Left ventricle myocardium inferior (tissue), 1 donor: ENCODE results near the gene FHIT. TPM values are rescaled to one million over a fixed set of nuclear protein-coding genes. Genes with fewer than 3 reads are reported as not detected.

Experiments used
- DNase-seq: peaks from one replicate; pipeline ENCODE4 v3.0.0-alpha.2; 2020
- H3K27ac ChIP-seq: fragments of 200-600 bp; replicated peaks from 2 replicates; pipeline ENCODE4 v1.8.0; 2021
- H3K27me3 ChIP-seq: fragments of 200-600 bp; 2 replicates; pipeline ENCODE4 v1.8.0; 2021; ENCODE audit warnings: low read depth
- H3K36me3 ChIP-seq: fragments of 200-600 bp; 2 replicates; pipeline ENCODE4 v1.8.0; 2021
- H3K4me1 ChIP-seq: fragments of 200-600 bp; 2 replicates; pipeline ENCODE4 v1.8.0; 2021
- H3K4me3 ChIP-seq: fragments of 200-600 bp; 2 replicates; pipeline ENCODE4 v1.8.0; 2021; ENCODE audit warnings: mild to moderate bottlenecking, moderate library complexity
- H3K9me3 ChIP-seq: fragments of 200-600 bp; replicated peaks from 2 replicates; pipeline ENCODE4 v1.8.0; 2021
- CTCF ChIP-seq: fragments of 200-600 bp; IDR thresholded peaks from 2 replicates; pipeline ENCODE4 v1.8.0; 2021; ENCODE audit warnings: antibody characterized with exemption, mild to moderate bottlenecking, borderline replicate concordance
- intact Hi-C: fragments of 100-400 bp; cut with micrococcal nuclease; formaldehyde crosslinking; loops from one replicate; pipeline ENCODE4 v1.11.0; 2022
- total RNA-seq: library from RNA; stranded (reverse); fragmentation: NEBNext Ultra II Directional; extraction: Animal tissue kit (Norgen Biotek cat#: 25700); gene quantifications from one replicate; pipeline ENCODE4 v1.2.1, GENCODE V29; 2021
- donor health status: DM: no; HTN: yes; CAD: no; lungs with severe emphysema.

The FHIT gene
- total RNA-seq, 1 donor from 2014 or later: 16.0 TPM

- Histone ChIP-seq H3K36me3 (no peaks in the 10 kb centered on the region), H3K27ac (no peak overlapping the region), H3K4me1 (peaks cover 3% of the 10 kb centered on the region), H3K4me3 (no peak overlapping the region), H3K9me3 (no peaks in the 10 kb centered on the region), H3K27me3 (no peaks in the 10 kb centered on the region)
- DNase-seq: no peak
- TF ChIP-seq CTCF: no peak
- intact Hi-C loops: loop anchor here (5.0 kb wide), 1 partner anchor 280 kb away; no protein-coding TSS in a partner anchor
Measured at GRCh38 chr3:59856934-59857460, 1394.3 kb downstream of the FHIT start.

- intact Hi-C loops: no loop called here
- no peak for TF ChIP-seq CTCF
Measured at GRCh38 chr3:59854061-59854709, 1397.1 kb downstream of the FHIT start.

GRCh38 chr3:59850417-59850816 lies 1400.8 kb downstream of the FHIT start:
- H3K27me3 ChIP-seq: no peaks in the 10 kb centered on the region
- no peak overlapping the region for H3K4me3 ChIP-seq
- no peak for DNase-seq
- H3K27ac ChIP-seq: no peak overlapping the region
- peaks cover 9% of the 10 kb centered on the region for H3K9me3 ChIP-seq
- intact Hi-C loops: no loop called here
- H3K36me3 ChIP-seq: no peaks in the 10 kb centered on the region
- TF ChIP-seq CTCF: no peak
- H3K4me1 ChIP-seq: no peaks in the 10 kb centered on the region

More at GRCh38 chr3:59854061-59854709, 1397.1 kb downstream of the FHIT start:
- no peaks in the 10 kb centered on the region for H3K27me3 ChIP-seq
- H3K27ac ChIP-seq: no peak overlapping the region
- no peak for DNase-seq
- H3K4me3 ChIP-seq: no peak overlapping the region
- no peaks in the 10 kb centered on the region for H3K9me3 ChIP-seq
- H3K4me1 ChIP-seq: peaks cover 3% of the 10 kb centered on the region
- H3K36me3 ChIP-seq: no peaks in the 10 kb centered on the region

- Histone ChIP-seq H3K4me3 (no peak overlapping the region), H3K4me1 (no peaks in the 10 kb centered on the region), H3K27me3 (no peaks in the 10 kb centered on the region), H3K36me3 (no peaks in the 10 kb centered on the region), H3K9me3 (peaks cover 9% of the 10 kb centered on the region), H3K27ac (no peak overlapping the region)
- intact Hi-C loops: no loop called here
- no peak for TF ChIP-seq CTCF
- DNase-seq: no peak
Measured at GRCh38 chr3:59845386-59845785, 1405.9 kb downstream of the FHIT start.

- Histone ChIP-seq H3K4me3 (no peak overlapping the region), H3K4me1 (no peaks in the 10 kb centered on the region), H3K27ac (no peak overlapping the region), H3K27me3 (no peaks in the 10 kb centered on the region), H3K9me3 (peaks cover 9% of the 10 kb centered on the region), H3K36me3 (no peaks in the 10 kb centered on the region)
- intact Hi-C loops: no loop called here
- TF ChIP-seq CTCF: no peak
- DNase-seq: no peak
Measured at GRCh38 chr3:59843821-59844220, 1407.4 kb downstream of the FHIT start.
